A549 (cell line): ENCODE results near the gene MAP3K20.

Experiments used
- CEBPB ChIP-seq, 2 experiments: fragments of >200 bp in 1 of 2; sonication (Bioruptor Twin) in 1 of 2; formaldehyde crosslinking in 1 of 2; IDR thresholded peaks; 2 replicates each; pipeline ENCODE4 v1.6.1; 2012 to 2016
- CTCF ChIP-seq: fragments of >200 bp; sonication (Bioruptor Twin); formaldehyde crosslinking; IDR thresholded peaks from 3 replicates; pipeline ENCODE4 v1.5.1; 2016
- HMGXB4 ChIP-seq: fragments of 250-450 bp; sonication (Bioruptor Pico); IDR thresholded peaks from 2 replicates; pipeline ENCODE4 v1.5.0; 2021; ENCODE audit warnings: mild to moderate bottlenecking, moderate library complexity, borderline replicate concordance
- PHF8 ChIP-seq: fragments of 200-600 bp; sonication (generic); IDR thresholded peaks from 2 replicates; pipeline ENCODE4 v1.6.1; 2016; ENCODE audit warnings: low read depth, mild to moderate bottlenecking, antibody characterized with exemption, moderate library complexity, borderline replicate concordance
- POLR2A ChIP-seq: IDR thresholded peaks from 2 replicates; pipeline ENCODE4 v1.6.1; 2012; ENCODE audit warnings: mild to moderate bottlenecking, low read length
- ZC3H11A ChIP-seq: fragments of 450-650 bp; IDR thresholded peaks from 2 replicates; pipeline ENCODE4 v1.6.1; 2014; ENCODE audit warnings: antibody characterized with exemption, mild to moderate bottlenecking
- TF ChIP-seq, protein P1 (sequence below): fragments of 450-650 bp; IDR thresholded peaks from 2 replicates; pipeline ENCODE4 v1.6.1; 2014; ENCODE audit warnings: antibody characterized with exemption
- TF ChIP-seq, protein P2 (sequence below): IDR thresholded peaks from 2 replicates; pipeline ENCODE4 v1.6.1; 2012

DNA sequence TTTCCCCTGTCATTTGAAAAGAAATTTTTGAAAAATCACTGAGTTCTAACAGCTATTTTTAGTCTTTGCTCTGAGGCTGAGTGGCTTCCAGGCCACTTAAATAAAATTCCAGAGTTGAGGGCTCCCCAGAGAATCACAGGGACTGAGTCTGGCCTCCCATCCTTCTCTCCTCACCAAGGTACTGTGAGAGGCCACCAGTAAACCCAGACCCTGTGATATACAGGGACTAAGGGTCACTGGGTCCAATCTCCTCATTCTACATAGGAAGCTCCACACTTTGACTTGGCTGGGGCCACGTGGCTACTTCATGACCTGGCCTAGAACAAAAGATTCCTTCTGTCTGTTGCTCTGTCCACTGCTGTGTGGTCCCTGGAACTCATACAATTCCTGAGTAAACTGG lies 155.8 kb downstream of the MAP3K20 start:
- TF ChIP-seq CTCF: no peak
- TF ChIP-seq, protein P1, sequence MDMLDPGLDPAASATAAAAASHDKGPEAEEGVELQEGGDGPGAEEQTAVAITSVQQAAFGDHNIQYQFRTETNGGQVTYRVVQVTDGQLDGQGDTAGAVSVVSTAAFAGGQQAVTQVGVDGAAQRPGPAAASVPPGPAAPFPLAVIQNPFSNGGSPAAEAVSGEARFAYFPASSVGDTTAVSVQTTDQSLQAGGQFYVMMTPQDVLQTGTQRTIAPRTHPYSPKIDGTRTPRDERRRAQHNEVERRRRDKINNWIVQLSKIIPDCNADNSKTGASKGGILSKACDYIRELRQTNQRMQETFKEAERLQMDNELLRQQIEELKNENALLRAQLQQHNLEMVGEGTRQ: no peak
- TF ChIP-seq ZC3H11A: no peak
- TF ChIP-seq CEBPB (IDR thresholded peaks at IDR 0.05): no peak
- TF ChIP-seq, protein P2, sequence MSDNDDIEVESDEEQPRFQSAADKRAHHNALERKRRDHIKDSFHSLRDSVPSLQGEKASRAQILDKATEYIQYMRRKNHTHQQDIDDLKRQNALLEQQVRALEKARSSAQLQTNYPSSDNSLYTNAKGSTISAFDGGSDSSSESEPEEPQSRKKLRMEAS: no peak
- TF ChIP-seq PHF8: no peak
- no peak for TF ChIP-seq POLR2A
- no peak for TF ChIP-seq HMGXB4 (CRISPR knock-in tag)
